ENCODE measurements around the gene NT5C3A.
A peak's percentile ranks its signal among the peaks of the same experiment; 100 is the strongest.
"Not testable (repeated sequence)": the region's sequence is repeated elsewhere in the genome, so short reads cannot be mapped to it uniquely, and the experiment has no call there.

Gene NT5C3A

DNA sequence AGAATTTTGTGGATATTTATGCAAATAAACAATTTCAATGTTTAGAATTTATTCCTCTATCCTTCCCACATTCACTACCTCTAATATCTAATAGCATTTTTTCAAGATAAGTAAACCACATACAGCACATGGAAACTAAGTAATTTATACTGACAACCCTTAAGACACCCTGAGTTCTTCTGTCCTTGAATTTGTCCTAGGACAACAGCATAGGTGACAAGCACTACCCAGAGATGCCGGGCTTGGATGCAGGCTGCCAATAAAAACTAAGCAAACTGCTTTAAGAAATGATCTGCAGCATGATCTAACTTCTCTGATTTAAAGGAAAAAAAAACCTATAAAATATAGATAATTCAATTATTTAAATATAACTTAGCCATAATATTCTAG, 22.7 kb downstream of the NT5C3A start:
- no peak for DNase-seq

DNA sequence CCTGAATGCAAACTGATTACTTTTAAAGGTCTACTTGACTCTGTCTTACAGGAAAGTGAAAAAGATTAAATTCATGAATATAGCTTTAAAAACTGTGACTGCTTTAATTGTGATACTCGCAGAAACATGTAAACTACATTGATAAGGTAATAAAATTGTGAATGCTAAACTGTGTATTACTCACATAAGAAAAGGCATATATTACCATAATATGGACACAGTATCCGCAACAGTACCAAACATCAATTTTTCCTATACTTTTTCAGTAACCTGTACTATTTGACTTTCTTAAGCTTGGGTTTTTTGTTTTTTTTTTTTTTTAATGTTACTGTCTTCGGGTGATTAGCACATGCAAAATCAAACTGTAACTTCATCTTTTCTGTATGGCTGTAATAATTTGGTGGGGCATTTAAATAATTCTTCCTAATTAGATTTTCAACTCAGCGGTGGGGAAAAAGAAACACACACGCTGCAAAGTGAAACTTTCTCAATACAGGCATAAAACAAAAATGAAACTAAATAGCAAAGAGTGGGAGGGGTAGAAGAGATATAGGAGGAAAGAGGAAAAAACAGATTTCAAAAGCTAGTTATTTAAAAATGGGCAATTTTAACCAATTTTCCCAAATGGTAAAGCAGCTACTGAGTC, 23.2 kb downstream of the NT5C3A start:
- DNase-seq = no peak

DNA sequence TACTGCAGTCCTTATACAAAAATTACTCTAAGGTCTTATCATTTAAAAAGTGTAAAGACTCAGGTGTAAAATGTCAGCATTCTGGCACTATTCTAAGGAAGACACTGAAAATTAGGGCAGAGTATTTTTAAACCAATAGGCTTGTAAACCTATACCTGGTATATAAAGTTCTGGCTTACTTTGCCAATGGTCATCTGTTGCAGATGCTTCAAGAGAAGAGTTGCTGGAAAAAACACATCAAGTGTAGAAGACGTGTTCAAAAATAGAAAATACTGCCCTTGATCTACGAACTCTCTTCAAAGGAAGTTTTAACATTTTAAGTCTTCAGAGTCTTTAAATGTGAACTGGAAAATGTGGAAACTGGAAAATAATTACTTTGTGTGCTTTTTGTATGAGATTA, 23.9 kb downstream of the NT5C3A start:
- no peak for DNase-seq

DNA sequence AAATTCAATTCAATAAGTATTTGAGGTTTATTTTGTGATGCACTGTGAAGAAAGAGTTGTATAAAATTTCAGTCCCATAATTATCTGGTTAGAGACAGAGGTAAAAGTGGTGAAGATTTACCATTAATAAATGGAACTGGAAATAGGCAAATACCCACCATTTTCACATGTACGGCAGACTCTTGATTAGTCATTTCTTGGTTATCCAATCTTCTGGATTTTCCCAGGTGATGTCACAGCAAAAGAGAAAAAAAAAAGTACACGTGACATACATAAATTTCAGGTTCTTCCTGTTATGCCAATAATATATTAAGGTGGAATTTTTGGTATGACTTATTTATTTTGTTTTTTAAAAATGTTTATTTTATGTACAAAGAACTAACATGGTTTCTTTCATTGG, 26.8 kb downstream of the NT5C3A start:
- DNase-seq = no peak

DNA sequence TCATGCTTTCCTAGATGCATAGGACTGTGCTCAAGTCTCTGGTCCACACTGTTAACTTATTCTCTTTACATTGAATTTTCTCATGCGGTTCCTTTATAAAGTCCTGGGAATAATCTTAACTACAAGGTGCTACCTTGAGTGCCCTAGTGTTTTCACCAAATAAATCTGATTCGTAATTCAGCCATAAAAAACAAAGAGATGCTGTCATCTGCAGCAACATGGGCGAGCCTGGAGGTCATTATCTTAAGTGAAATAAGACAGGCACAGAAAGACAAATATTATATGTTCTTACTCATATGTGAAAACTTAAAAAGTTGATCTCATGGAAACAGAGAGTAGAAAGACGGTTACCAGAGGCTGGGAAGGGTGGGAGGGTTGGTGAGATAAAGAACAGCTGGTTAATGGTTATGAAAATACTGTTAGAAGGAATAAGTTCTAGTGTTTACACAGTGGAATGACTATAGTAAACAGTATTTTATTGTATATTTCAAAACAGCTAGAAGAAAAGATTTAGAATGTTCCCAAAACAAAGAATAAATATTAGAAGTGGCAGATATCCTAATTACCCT, 38.3 kb downstream of the NT5C3A start:
- no peak for DNase-seq

DNA sequence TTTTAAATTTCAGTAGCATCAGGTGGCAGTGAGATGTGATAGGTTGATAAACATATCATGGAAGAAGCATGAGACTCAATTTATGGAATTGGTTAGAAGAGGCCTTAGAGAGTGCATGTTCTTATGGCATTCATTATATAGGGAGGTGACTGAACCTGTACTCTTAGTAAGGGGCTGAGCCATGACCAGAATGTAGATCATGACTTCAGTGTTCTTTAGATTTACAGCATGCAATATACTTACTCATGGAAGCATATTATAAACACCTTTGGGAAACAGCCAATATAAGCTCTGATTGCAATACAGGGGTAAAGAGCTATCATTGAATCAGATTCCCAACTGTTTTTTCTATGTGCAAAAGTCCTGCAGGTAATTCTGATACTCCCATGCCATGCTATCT, 50.2 kb downstream of the NT5C3A start:
- no peak for DNase-seq

DNA sequence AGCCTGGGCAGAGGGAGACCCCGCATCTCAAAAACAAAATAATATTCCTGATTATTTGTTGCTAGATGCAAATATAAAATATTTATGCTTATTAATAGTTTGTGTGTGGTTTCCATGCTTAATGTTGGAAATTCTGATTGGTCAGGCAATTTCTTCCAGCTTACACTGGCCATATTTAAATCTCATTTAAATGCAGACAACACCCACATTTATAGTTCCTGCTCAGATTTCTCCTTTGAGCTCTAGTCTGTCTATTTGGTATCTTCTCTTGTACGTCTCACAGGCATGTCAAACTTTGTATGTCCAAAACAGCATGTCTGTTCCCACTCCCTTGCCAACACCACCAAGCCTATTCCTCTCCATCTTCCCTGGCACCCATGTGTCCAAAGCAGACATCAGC, 52.8 kb downstream of the NT5C3A start:
- DNase-seq = no peak

DNA sequence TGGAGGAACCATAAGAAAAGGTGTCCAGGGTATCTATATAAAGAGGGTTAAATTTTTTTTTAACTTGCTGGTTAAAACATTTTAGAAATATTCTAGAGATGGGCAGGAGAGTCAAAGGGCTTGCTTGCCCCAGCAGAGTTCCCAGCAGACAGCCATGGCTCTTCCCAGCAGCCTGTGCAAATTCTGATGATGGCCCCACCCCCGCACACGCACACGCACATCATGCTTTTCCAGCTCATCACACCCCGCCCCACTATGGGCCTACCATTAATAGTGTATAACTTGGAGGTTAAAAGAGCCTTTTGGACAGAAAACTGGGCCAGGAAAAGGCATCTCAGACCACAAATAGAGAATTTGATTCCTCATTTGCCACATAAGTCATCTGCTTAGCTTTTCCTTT, 56.9 kb downstream of the NT5C3A start:
- not testable (repeated sequence) for DNase-seq

DNA sequence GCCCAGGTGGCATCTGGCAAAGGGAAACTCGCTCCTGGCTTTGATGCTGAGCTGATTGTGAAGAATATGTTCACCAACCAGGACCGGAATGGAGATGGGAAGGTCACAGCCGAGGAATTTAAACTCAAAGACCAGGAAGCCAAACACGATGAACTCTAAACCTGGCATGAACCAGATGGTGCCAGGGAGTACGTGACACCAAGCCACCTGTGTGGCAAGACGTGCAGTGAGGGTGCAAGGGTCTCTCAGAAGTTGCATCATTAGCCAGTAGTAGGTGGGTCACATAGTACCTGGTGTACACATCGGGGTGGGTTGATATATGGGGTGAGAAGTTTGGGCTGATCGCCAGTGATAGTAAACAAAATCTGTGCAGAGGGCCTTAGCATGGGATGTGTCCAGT, 57.4 kb downstream of the NT5C3A start:
- not testable (repeated sequence) for DNase-seq

DNA sequence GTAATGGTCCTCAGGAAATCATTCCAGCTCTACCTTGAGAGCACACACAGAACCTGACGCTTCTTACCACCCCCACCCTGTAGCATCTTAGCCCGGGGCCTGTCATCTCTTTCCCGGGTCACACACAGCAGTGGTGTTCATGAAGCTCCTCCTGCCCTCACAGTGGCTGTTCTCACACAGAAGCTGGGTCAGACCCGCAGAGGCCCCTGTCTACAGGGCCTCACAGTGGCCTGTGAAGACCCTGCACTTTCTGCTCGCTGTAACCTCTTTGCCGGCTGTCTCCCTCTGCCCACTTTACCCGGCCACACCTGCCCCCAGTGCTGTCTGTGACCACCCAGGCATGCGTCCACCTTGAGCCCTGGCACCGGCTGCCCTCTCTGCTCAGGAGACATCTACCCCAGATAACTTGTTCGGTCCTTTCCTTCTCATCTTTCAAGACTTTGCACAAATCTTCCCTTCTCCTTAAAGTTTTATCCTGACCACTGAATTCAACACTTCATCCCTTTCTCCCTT, 58.4 kb downstream of the NT5C3A start:
- DNase-seq = not testable (repeated sequence)

DNA sequence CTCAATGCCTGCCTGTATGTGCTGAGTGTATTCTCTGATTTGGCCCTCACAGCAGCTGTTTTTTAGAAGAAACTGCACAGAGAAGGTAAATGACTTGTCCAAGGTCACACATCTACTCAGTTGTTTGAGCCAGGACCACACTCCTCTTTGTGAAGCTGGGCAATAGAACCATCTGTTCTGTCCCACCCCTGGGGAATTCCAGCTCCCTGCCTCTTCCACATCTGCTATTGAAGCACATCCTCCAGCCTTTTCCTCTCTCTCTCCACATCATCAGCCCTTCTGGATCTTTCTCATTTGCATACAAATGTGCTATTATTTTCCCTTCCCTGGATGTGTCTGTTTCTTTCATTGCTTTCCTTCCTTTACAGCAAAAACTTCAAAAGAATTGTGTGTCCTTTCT, 59.5 kb downstream of the NT5C3A start:
- not testable (repeated sequence) for DNase-seq

DNA sequence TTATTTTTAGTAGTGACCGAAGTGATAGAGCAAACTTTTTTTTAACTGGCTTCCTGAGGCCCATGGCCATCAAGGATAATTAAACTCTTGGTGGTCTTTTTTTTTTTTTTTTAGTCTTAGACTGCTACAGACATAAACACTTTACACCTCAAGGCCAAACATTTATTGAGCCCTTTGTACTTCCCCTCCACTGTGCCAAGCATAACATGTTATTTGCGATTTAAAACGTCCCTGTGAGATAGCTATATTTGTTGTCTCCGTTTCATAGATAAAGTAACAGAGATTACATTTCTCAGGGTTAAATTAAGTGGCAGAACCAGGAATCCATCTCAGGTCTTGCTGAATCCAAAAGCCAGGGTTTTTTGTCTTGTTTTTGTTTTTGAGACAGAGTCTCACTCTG, 63.2 kb downstream of the NT5C3A start:
- not testable (repeated sequence) for DNase-seq

DNA sequence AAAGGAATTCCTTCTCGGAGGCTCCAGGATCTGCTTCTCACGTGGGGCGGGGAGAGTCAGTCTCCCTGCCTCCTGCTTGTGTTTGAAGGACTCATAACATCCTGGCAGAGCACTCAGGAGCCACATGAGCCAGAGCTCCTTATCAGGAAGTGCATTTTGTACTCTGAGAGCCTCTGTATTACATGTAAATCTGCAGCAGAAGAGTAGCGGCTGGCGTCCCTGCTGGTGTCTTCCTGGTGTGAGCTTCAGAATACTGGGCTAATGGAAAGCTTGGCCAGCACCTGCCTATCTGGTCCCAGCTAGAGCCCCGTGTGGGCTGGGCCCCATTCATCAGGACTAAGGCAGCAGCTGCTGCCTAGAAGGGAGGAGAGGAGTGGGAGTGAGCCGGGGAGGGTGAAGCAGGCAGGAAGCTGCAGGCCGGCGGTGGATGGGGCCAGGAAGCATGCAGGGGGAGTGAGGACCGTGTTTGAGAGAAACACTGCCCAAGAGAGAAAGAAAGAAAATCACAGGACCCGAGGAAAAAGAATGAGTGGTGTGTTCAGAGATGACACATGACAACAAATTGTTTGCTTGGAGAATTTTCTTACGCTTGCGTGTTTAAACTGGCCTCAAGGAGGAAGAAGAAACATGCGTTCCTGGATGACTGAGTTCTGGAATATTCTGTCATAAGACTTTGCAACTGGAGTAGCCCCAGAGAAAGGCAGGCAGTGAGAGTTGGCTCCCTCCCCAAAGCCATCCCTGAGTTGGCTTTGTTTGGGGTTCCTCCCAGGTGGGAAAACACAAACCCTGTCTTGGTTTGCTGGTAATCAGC, 64.0 kb downstream of the NT5C3A start:
- DNase-seq = peak; percentile 26

DNA sequence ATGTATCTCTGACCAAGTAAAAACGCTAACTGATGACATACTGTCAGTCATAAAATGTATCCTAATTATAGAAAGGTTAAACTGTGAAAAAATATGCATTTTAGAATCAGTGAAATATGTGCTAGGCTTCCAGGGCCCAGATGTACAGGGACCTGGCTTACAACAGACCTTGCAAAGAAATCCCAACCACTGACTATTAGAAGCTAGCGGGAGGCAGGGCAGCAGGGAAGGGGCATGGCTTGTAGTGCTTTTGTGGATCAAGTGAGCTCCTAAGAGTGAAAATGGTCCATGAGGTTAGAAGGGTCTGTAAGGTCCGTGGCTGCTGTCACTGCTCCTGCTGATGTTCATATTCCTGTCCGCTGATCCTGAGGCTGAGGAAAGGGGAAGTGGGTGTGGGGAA, 64.6 kb downstream of the NT5C3A start:
- DNase-seq = not testable (repeated sequence)

DNA sequence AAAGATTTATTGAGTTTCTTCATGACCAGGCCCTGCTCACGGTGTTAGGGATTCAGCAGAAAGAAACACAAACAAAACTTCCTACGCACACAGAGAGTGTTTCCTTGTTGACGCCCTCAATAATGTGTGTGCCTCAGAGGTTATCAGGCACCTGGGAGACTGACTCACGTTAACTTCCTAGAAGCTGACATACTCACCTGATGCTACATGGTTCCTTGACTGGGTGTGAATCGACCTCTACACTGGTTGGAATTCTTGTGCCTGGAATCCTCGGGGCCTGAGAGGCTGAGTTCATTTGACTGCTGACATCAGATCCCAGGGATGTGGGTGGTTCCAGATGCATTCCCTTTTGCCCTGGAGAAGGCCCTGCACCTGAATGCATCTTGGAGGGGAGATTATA, 69.8 kb downstream of the NT5C3A start:
- not testable (repeated sequence) for DNase-seq

DNA sequence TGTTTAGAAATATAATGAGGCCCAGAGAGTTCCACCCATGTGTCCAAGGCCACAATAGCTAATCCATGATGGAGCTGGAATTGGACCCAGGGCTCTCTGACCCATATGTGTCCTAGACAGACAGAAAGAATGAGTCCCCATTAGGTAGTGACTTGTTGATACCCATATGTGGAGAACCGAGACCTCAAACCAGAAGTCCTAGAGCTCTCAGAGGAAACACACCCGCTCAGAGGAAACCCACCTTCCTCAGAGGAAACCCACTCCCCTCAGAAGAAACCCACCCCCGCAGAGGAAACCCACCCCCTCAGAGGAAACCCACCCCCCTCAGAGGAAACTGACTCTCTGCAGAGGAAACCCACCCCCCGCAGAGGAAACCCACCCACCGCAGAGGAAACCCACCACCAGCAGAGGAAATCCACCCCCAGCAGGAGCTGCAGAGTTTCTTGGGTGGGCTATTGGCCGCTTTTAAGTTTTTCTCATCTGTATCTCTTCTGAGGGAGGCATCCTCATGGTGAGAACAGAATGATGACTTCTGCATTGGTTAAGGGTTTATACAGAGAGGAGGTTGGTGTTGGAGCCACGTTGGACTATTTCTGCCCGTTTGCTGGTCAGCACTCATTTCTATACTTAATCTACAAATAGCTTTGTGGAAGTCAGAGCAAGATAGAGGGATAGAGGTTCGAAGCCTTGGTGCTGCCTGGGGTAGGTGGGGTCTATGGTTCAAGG, 70.4 kb downstream of the NT5C3A start:
- DNase-seq = not testable (repeated sequence)

DNA sequence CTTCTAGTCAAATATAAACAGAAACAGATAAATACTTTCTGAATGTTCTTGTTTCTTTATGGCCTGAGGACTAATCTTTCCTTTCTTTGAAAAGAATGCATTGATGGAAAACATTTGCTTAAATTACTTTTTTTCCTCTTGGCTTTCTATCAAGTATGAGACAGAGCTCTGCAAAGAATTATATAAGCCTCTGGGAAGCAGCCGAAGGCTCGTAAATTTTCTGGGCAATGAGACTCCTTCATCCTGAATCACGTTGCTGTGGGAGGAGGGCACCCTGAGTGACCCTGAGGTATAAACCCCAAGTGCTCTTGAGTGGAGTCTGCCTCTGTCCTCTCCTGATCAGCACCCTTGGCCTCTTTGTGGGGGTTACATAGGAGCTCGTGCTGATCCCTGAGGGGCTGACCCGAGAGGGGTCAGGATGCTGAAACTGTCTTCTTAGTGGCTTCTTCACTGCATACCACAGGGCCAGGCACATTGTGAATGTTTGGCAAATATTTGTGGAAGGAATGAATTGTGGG, 71.4 kb downstream of the NT5C3A start:
- not testable (repeated sequence) for DNase-seq

DNA sequence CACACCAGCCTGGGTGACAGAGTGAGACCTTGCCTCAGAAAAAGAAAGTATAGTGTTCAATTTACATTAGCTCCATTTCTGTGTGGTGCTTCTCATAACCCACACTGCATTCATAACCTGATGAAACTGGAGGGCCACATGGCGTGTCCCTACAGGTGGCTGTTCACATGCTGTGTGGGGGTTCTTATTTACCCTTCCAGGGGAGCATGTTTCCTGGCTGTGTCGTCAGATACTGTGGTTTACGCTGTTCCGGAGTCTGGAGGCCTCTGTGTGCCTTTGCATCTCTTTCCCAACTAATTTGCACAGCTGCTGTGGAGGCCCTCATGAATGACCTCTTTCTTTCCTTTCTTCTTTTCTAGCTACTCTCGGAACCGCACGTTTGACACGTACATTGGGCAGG, 74.4 kb downstream of the NT5C3A start:
- not testable (repeated sequence) for DNase-seq

DNA sequence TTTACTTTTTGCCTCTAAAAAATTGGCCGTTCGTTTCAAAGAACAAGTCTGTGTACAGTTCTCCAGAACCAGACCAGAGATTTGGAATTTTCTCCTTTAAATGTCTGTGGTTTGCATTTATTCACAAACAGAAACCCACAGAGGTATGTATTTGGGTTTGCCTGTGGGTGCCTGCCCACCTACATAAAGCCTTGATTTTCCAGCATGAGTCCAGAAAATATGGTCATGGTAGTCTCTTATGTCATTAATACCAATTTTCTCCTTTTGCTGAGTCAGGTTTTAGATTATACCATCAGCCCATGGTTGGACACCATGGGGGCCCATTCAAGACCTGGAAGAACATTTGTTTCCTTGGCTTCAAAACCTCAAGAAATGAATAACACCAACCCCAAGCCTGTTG, 82.7 kb downstream of the NT5C3A start:
- DNase-seq = not testable (repeated sequence)

DNA sequence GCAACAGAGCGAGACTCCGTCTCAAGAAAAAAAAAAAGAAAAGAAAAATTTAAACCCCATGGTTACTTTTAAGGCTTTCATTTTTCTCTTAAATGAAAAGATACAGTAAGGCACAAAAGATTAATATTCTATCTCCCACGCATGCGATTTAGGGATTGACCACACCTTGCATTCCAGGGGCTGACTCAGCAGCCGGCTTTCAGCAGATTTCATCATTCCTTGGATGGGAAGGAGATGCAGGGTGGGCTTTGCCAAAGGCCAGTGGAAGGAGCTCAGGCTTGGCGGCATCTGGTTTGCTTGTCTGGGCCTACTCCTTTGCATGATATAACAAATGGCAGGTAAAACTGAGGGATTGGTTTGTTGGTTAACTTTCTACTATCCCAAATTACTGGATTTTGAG, 83.3 kb downstream of the NT5C3A start:
- not testable (repeated sequence) for DNase-seq

DNA sequence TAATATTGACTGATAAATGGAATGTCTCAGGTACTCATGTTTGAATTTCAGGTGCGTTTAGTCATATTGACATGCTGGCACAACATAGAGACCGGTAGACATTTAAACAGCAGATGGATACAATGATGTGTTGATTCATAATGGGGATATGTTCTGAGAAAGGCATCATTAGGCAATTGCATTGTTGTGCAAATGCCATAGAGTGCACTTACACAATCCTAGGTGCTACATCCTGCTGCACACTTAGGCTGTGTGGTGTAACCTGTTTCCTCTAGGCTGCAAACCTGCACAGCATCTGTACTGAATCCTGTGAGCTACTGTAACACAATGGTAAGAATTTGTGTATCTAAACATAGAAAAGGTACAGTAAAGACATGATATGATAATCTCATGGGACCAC, 85.4 kb downstream of the NT5C3A start:
- DNase-seq = not testable (repeated sequence)

DNA sequence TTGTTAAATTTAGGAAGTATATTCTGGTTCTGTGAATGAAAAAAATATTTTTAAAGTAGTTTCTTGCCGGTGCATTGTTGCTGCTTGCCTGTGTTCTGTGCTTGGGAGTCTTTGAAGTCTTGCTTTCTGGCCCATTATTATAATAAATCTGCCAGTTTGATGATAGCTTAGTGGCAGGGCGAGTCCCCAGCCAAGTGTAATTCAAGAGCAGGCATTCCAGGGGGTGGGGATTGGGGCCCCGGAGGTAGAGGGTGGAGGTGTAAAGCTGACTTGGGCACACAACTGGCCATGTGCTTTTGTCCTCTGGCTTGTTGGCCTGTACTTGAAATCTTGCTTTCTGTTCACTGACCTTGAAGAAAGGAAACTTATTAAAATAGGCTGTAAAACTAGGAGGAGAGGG, 90.6 kb downstream of the NT5C3A start:
- DNase-seq = not testable (repeated sequence)

DNA sequence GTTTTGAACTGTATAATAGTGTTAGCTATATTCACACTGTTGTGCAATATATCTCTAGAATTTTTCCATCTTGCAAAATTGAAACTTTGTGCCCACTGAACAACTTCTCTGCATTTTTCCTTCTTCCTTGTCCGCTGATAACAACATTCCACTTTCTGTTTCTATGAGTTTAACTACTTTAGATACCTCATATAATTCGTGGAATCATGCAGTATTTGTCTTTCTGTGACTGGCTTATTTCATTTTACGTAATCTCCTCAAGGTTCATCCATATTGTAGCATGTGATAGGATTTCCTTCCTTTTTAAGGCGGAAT, 95.4 kb downstream of the NT5C3A start:
- DNase-seq = not testable (repeated sequence)
